ENCODE results near the gene MARF1. TPM values are rescaled to one million over a fixed set of nuclear protein-coding genes. Genes with fewer than 3 reads are reported as not detected.

Gene MARF1
- total RNA-seq, 1 donor, result 25.7 TPM

DNA sequence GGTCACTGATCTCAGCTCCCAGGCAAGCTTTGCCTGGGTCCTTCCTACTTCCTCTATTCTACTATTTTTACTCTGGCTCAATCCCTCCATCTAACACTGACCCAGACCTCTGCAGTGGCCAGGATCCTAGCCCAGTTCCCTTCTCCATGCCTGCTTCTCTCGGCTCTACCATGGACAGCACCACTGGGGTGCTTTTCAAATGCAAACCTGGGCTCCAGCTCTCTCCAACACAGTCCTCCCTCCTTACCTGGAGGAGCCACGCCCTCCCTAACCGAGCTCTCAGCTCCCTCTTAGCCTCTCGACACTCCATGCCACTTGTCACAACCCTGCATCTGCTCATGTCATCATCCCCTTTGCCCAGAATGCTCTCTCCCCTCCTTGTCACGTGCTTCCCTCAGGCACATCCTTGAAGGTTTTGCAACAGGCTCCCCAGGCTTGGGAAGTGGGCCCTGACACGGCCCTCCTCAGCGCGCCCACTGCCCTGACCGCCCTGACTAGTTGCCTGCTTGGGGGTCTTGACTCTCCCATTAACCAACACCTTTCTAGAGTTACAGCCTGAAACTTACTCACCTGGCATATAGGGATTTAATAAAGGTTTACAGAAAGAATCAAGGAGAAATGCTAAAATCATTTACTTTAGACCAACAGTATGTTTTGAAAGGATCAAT is 41.6 kb downstream of the MARF1 start:
- no peaks in the 10 kb centered on the region for H3K9me3 ChIP-seq (ENCODE audit: low read depth, low read length)
- peaks cover 63% of the 10 kb centered on the region for H3K36me3 ChIP-seq (ENCODE audit: insufficient read depth, low read length)
- DNase-seq (ENCODE audit: insufficient read length, low spot score, missing footprints), result no peak
- no peak overlapping the region for H3K4me3 ChIP-seq (ENCODE audit: insufficient read depth, low read length)
- peaks cover 23% of the 10 kb centered on the region for H3K4me1 ChIP-seq (ENCODE audit: insufficient read depth, low read length)
- H3K27me3 ChIP-seq (ENCODE audit: insufficient read depth, low read length), result no peaks in the 10 kb centered on the region
- H3K27ac ChIP-seq (ENCODE audit: low read depth, low read length), result no peak overlapping the region
- TF ChIP-seq, protein P1, sequence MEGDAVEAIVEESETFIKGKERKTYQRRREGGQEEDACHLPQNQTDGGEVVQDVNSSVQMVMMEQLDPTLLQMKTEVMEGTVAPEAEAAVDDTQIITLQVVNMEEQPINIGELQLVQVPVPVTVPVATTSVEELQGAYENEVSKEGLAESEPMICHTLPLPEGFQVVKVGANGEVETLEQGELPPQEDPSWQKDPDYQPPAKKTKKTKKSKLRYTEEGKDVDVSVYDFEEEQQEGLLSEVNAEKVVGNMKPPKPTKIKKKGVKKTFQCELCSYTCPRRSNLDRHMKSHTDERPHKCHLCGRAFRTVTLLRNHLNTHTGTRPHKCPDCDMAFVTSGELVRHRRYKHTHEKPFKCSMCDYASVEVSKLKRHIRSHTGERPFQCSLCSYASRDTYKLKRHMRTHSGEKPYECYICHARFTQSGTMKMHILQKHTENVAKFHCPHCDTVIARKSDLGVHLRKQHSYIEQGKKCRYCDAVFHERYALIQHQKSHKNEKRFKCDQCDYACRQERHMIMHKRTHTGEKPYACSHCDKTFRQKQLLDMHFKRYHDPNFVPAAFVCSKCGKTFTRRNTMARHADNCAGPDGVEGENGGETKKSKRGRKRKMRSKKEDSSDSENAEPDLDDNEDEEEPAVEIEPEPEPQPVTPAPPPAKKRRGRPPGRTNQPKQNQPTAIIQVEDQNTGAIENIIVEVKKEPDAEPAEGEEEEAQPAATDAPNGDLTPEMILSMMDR (IDR thresholded peaks at IDR 0.05; ENCODE audit: extremely low read depth, low read depth, low read length), result no peak
- no peak overlapping the region for H2AFZ ChIP-seq (ENCODE audit: low read length)
- H3K79me2 ChIP-seq (ENCODE audit: insufficient read depth, low read length), result no peaks in the 10 kb centered on the region
- H4K20me1 ChIP-seq (ENCODE audit: insufficient read depth, low read length), result peaks cover 7% of the 10 kb centered on the region
- no peak overlapping the region for H3K4me2 ChIP-seq (ENCODE audit: insufficient read depth, low read length)

DNA sequence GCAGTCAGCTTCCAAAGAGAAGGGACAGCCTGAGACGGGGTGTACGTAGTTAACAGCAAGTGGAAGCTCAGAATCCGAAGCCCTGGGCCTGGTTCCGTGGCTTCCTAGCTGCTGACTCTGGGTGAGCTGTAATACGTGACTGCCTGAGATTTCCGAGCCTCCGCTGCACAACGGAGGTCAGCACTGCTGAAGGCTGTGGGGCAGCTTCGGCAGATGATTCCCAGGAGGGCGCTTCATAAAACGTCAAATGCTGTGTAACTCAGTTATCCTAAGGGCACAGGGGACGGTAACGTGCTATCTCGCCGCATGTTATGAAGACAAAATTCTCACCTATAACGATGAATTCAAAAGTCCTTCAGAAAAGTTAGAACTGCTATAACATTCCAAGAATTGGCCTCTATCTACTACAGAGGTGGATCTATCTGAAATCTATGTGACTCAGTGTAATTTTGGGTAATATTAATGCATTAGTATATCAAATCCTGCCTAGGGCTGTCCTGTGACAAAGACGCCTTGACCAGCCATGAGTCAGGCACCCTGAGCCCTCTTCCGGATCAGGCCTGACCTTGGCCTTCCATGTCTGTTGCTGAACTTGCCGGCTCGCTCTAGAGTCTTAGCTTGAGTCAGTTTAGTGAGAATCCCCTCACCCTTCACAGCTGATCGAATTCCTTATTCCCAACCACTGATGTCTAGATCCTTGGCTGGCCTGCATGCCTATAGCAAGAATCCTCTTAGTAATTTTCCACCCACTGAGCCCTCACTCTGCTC is 43.5 kb downstream of the MARF1 start:
- Histone ChIP-seq H4K20me1 (ENCODE audit: insufficient read depth, low read length) (peaks cover 5% of the 10 kb centered on the region), H3K4me2 (ENCODE audit: insufficient read depth, low read length) (no peak overlapping the region), H3K4me1 (ENCODE audit: insufficient read depth, low read length) (peaks cover 9% of the 10 kb centered on the region), H3K4me3 (ENCODE audit: insufficient read depth, low read length) (no peak overlapping the region), H3K9me3 (ENCODE audit: low read depth, low read length) (no peaks in the 10 kb centered on the region), H3K79me2 (ENCODE audit: insufficient read depth, low read length) (no peaks in the 10 kb centered on the region), H3K27me3 (ENCODE audit: insufficient read depth, low read length) (no peaks in the 10 kb centered on the region), H2AFZ (ENCODE audit: low read length) (no peak overlapping the region), H3K27ac (ENCODE audit: low read depth, low read length) (no peak overlapping the region), H3K36me3 (ENCODE audit: insufficient read depth, low read length) (peaks cover 80% of the 10 kb centered on the region)
- no peak for DNase-seq (ENCODE audit: insufficient read length, low spot score, missing footprints)
- TF ChIP-seq, protein P1 (IDR thresholded peaks at IDR 0.05; ENCODE audit: extremely low read depth, low read depth, low read length), result no peak

DNA sequence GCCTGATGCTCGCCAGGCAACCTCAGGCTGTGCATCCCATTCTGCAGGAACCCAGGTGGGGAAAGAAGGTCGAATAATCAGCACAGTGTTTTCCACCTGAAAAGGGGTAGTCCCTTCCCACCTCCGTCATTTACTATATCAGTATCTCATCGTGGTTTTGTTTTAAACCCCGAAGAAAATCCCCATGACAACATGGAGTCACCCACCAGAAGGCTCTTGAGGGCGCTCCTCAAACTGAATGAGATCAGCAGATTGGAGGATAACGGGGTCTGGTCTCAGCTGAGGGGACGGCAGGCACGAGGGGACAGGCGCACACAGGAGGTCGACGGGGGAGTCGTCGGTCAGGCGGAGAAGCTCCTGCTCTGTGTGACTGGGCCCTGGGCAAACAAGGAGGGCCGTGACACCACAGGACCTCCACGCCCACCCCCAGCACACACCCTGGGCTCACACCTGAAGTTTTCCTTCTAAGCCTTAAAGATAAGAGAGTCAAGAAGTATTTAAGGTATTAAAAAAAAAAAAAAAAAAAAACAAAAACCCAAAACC is 44.2 kb downstream of the MARF1 start:
- H3K27ac ChIP-seq (ENCODE audit: low read depth, low read length), result no peak overlapping the region
- no peak overlapping the region for H3K4me2 ChIP-seq (ENCODE audit: insufficient read depth, low read length)
- peaks cover 75% of the 10 kb centered on the region for H3K36me3 ChIP-seq (ENCODE audit: insufficient read depth, low read length)
- TF ChIP-seq, protein P1 (IDR thresholded peaks at IDR 0.05; ENCODE audit: extremely low read depth, low read depth, low read length), result no peak
- H2AFZ ChIP-seq (ENCODE audit: low read length), result no peak overlapping the region
- H3K27me3 ChIP-seq (ENCODE audit: insufficient read depth, low read length), result no peaks in the 10 kb centered on the region
- peaks cover 4% of the 10 kb centered on the region for H3K4me1 ChIP-seq (ENCODE audit: insufficient read depth, low read length)
- no peak for DNase-seq (ENCODE audit: insufficient read length, low spot score, missing footprints)
- no peaks in the 10 kb centered on the region for H3K9me3 ChIP-seq (ENCODE audit: low read depth, low read length)
- no peak overlapping the region for H3K4me3 ChIP-seq (ENCODE audit: insufficient read depth, low read length)
- H4K20me1 ChIP-seq (ENCODE audit: insufficient read depth, low read length), result peaks cover 5% of the 10 kb centered on the region
- H3K79me2 ChIP-seq (ENCODE audit: insufficient read depth, low read length), result no peaks in the 10 kb centered on the region

Data from osteoblast (primary cell).